KOPT-K1 (cell line): ENCODE results near the gene TBATA.

Experiments
- H3K27ac ChIP-seq: fragments of 200-600 bp; sonication (generic); 2 replicates; pipeline ENCODE4 v1.5.1; 2016; ENCODE audit warnings: antibody characterized with exemption, mild to moderate bottlenecking, low read depth, low read length; ENCODE audit not compliant: poor library complexity, severe bottlenecking
- H3K36me3 ChIP-seq: fragments of 200-600 bp; sonication (generic); 2 replicates; pipeline ENCODE4 v1.5.1; 2017; ENCODE audit warnings: antibody characterized with exemption, mild to moderate bottlenecking, low read length, moderate library complexity; ENCODE audit not compliant: insufficient read depth
- H3K9me3 ChIP-seq: fragments of 200-600 bp; sonication (generic); 2 replicates; pipeline ENCODE4 v1.5.1; 2017; ENCODE audit warnings: antibody characterized with exemption, low read length, mild to moderate bottlenecking; ENCODE audit not compliant: insufficient read depth, poor library complexity, severe bottlenecking

Gene TBATA

DNA sequence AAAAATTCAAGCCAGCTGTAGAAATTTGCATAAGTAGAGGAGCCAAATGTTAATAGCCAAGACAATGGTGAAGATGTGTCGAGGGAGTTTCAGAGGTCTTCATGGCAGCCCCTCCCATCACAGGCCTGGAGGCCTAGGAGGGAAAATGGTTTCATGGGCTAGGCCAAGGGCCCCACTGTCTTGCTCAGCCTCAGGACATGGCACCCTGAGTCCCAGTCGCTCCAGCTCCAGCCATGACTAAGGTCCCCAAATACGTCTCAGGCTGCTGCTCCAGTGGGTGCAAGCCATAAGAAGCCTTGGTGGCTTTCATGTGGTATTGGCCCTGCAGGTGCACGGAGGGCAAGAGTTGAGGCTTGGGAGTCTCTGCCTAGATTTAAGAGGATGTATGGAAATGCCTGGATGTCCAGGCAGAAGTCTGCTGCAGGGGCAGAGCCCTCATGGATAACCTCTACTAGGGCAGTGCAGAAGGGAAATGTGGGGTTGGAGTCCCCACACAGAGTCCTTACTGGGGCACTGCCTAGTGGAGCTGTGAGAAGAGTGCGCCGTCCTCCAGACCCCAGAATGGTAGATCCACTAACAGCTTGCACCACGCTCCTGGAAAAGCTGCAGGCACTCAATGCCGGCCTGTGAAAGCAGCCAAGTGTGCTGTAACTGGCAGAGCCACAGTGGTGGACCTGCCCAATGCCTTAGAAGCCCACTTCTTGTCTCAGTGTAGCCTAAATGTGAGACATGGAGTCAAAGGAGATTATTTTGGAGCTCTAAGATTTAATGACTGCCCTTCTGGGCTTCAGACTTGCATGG is 19.2 kb downstream of the TBATA start:
- Histone ChIP-seq H3K36me3 (no peaks in the 10 kb centered on the region), H3K9me3 (peaks cover 19% of the 10 kb centered on the region), H3K27ac (no peak overlapping the region)

DNA sequence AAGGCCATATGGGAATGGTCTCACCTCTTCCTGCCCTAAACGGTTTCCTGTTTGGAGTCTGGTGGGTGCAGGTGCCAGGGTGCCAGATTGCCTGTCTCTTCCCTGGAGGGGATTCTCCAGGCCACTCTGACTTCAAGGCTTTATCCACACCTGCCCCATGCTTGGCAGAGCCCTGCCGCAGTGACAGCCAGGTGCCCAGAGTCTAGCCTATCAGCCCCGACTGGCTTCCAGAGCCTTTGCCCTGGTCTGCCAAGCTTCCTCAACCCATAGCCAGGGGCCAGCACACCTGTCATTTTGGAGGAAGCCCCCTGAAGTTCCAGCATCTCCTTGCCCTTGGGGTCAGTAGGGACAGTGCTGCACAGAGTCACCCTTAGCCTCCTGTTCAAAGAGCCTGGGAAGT is 21.6 kb downstream of the TBATA start:
- Histone ChIP-seq H3K9me3 (peaks cover 19% of the 10 kb centered on the region), H3K27ac (no peak overlapping the region), H3K36me3 (no peaks in the 10 kb centered on the region)

DNA sequence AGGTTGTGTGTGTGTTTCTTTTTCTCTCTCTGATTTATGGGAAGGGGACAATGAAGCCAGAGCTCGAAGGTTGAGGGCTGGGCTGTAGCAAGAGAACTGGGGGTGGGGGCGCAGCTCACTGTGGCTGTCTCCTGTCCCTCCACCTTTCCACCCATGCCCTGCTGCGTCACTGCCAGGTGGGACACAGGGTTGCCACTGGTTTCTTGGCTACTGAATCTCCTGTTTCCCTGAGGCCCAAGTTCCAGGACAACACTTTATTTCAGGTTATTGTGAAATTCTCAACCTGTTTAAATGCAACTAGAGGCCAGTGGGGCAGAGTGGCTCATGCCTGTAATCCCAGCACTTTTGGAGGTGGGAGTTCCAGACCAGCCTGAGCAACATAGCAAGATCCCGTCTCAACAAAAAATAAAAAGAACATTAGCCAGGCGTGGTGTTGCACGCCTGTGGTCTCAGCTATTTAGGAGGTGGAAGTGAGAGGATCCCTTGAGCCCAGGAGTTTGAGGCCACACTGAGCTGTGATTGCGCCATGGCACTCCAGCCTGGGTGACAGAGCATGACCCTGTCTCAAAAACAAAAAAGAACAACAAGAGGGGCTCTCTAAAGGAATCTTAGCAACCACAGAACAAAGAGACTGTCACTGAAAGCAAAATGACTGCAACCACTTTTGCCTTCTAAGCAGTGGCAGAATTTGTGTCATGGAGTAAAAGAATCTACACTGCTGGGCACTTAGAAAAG is 22.6 kb downstream of the TBATA start:
- H3K36me3 ChIP-seq: no peaks in the 10 kb centered on the region
- H3K27ac ChIP-seq: no peak overlapping the region
- peaks cover 19% of the 10 kb centered on the region for H3K9me3 ChIP-seq

DNA sequence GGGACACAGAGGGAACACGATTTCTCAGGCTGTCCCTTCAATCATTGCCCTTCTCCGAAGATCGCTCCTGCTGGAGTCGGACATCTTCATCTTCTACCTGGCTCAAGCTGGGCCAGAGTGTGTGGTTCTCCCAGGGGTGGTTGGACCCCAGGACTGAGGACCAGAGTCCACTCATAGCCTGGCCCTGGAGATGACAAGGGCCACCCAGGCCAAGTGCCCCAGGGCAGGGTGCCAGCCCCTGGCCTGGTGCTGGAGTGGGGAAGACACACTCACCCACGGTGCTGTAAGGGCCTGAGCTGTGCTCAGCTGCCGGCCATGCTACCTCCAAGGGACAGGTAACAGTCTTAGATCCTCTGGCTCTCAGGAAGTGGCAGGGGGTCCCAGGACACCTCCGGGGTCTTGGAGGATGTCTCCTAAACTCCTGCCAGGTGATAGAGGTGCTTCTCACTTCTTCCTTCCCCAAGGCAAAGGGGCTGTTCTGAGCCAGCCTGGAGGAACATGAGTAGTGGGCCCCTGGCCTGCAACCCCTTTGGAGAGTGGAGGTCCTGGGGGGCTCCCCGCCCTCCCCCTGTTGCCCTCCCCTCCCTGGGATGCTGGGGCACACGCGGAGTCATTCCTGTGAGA is 23.3 kb downstream of the TBATA start:
- Histone ChIP-seq H3K36me3 (no peaks in the 10 kb centered on the region), H3K27ac (no peak overlapping the region), H3K9me3 (peaks cover 18% of the 10 kb centered on the region)

DNA sequence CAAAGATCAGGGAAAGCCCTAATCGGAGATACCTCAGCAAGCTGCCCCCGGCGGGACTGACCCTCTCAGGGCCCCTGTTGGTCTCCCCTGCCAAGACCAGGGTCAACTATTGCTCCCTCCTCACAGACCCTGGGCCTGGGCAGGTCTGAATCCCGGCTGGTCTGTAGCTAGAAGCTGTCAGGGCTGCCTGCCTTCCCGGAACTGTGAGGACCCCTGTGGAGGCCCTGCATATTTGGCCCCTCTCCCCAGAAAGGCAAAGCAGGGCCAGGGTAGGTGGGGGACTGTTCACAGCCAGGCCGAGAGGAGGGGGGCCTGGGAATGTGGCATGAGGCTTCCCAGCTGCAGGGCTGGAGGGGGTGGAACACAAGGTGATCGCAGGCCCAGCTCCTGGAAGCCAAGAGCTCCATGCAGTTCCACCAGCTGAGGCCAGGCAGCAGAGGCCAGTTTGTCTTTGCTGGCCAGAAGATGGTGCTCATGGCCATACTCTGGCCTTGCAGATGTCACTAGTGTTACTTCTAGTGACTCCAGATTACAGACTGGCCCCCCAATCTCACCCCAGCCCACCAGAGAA is 24.1 kb downstream of the TBATA start:
- Histone ChIP-seq H3K36me3 (no peaks in the 10 kb centered on the region), H3K27ac (no peak overlapping the region), H3K9me3 (peaks cover 11% of the 10 kb centered on the region)

DNA sequence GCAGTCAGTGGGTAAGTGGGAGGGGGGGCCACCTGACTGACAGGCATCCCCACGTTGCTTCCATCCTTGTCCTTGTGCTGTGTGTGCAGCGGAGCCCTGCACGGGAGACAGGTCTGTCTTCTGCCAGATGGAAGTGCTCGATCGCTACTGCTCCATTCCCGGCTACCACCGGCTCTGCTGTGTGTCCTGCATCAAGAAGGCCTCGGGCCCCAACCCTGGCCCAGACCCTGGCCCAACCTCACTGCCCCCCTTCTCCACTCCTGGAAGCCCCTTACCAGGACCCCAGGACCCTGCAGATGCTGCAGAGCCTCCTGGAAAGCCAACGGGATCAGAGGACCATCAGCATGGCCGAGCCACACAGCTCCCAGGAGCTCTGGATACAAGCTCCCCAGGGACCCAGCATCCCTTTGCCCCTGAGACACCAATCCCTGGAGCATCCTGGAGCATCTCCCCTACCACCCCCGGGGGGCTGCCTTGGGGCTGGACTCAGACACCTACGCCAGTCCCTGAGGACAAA is 24.8 kb downstream of the TBATA start:
- no peak overlapping the region for H3K27ac ChIP-seq
- no peaks in the 10 kb centered on the region for H3K36me3 ChIP-seq
- H3K9me3 ChIP-seq: peaks cover 3% of the 10 kb centered on the region

DNA sequence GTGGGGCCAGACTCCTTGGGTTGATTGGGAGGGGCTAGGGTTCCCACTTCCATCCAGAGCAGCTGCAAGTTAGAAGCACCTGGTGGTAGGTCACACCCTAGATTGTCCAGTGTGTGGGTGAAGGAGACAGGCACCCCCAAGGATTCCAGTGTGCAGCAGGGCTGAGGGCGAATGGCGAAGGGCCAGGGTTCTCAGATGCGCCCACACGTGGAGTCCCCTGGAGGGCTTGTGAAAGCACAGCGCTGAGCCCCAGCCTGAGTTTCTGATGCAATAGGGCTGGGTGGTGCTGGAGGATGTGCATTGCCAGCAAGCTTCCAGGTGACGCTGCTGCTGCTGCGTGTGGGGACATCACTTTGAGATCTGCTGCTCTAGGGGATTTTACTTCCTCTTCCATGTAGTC is 25.4 kb downstream of the TBATA start:
- Histone ChIP-seq H3K36me3 (no peaks in the 10 kb centered on the region), H3K27ac (no peak overlapping the region)

DNA sequence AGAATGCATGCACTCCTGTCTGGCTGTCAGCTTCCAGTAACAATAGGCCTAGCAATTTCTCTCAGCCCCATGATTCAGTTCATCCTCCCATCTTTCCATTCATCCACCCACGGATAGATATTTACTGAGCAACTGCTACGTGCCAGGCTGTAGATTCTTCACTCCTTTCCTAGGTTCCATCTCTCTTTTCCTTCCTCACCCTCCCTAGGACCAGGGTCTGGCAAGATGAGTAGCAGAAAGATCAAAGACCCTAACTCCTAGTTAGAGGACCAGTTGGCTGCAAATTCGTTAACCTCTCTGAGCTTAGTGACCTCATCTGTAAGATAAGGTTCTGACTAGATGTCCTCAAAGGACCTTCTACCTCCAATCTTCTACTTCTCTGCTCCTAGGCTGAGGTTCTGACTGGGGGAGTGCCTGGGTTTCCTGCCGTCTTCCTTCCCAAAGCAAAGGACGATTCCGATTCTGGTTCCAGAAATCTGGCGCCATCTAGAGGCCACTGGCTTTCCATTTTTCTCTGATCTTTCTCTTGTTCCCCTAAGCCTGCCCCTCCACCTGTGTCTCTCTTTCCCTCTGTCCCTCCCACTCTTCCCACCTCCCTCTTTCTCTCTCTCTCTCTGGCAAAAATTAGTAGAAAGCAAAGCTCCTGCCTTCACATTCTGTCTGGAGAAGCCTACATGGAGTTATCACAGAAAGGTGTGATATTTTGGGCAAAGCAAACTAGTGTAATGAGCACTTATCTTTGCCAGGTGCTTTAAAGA is 26.2 kb downstream of the TBATA start:
- Histone ChIP-seq H3K9me3 (no peaks in the 10 kb centered on the region), H3K27ac (no peak overlapping the region), H3K36me3 (no peaks in the 10 kb centered on the region)

More for the DNA sequence above, 25.4 kb downstream of the TBATA start:
- no peaks in the 10 kb centered on the region for H3K9me3 ChIP-seq

DNA sequence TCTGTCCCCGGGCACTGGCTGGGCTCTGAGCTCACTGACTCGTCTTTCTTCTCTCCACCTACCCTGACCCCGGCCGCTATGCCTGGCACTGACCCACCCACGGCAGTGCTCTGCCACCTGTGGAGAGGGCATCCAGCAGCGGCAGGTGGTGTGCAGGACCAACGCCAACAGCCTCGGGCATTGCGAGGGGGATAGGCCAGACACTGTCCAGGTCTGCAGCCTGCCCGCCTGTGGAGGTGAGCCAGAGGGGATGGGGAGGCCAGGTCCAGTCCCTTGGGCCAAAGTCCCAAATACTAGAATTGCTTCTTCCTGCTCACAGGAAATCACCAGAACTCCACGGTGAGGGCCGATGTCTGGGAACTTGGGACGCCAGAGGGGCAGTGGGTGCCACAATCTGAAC is 27.3 kb downstream of the TBATA start:
- Histone ChIP-seq H3K9me3 (no peaks in the 10 kb centered on the region), H3K27ac (no peak overlapping the region), H3K36me3 (no peaks in the 10 kb centered on the region)

DNA sequence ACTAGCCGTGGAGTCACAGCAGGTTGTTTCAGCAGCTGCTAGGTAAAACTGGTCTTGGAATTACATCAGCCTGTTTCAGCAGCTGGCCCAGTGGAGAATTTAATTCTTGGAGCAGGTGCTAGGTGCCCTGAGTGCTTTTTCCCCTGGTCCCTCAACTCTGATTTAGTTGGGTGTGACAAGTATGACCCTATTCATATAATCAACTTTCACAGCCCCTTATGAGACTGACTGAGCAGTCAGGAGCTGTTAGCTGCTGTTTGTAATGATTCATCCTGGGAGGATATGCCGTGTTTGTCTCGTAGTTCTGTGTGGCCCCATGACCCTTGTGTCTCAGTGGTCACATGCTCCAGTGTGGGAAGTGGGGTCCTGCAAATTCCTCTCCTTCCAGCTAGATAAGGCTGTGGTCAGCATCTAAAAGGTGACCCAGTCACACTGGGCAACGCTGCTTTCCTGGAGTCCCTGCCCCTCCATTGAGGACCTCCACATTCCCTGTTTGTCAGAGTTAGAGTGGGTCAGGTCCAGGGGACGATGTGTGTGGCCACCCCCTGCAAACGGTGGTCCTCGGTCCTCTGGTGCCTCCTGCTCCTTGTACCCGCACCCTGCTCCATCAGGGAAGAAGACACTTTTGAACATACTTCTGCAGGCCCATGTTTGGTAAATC is 28.3 kb downstream of the TBATA start:
- no peaks in the 10 kb centered on the region for H3K36me3 ChIP-seq
- no peak overlapping the region for H3K27ac ChIP-seq
- no peaks in the 10 kb centered on the region for H3K9me3 ChIP-seq

DNA sequence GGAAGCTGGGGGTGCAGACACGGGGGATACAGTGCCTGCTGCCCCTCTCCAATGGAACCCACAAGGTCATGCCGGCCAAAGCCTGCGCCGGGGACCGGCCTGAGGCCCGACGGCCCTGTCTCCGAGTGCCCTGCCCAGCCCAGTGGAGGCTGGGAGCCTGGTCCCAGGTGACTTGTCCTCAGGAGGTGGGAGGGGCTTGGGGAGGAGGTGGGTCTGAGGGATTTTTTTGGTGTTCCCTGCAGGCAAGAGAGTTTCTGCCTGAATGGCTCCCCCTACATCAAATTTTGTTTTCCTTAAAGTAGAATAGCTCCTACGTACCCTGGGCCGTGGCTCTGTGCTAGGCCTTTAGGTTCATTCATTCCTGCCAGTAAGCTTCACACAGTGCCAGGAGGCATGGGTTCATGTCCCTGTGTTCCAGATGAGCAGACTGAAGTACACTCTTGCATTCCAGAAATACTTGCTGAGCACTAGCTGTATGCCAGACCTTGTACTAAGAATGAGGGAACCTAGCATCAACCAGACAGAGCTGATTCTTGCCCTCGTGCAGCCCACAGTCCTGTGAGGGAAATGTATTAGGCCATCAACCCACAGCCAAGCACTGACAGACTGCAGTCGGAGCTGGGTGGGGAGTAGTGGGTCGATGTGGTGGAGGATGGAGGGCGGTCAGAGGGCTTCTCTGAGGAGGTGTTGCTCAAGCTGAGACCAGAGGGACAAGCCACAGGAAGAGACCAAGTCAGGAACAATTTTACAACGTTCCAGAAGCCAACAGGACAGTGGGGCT is 31.1 kb downstream of the TBATA start:
- Histone ChIP-seq H3K36me3 (no peaks in the 10 kb centered on the region), H3K27ac (no peak overlapping the region), H3K9me3 (no peaks in the 10 kb centered on the region)

DNA sequence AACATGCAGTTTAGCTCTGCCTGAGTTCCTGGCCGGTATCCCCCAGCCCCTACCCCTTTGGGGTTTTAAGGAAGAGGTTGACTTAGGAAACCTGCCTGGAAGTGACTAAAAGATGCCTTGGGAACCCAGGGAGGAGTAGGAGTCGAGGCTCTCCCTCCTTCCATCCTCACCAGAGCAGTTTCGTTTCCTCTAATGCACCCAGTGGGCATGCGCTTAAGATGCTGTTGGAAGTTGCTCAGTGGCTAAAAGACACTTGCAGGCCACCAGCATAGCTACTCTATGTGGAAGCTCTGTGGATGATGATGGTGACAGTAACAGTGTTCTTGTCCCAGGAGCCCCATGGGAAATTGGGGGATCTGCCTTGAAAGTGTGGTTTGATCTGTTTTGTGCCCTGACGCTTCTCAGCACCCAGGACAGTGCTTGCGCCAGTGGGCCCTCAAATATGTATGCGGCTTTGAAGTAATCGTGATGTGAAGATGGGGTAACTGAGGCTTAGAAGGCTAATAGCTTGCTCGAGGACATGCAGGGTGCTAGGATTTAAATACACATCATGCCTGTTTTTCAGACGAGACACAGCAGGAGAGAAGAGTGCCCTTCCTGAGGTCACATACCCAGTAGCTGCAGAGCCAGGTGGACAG is 32.0 kb downstream of the TBATA start:
- no peaks in the 10 kb centered on the region for H3K36me3 ChIP-seq
- no peak overlapping the region for H3K27ac ChIP-seq
- H3K9me3 ChIP-seq: no peaks in the 10 kb centered on the region

DNA sequence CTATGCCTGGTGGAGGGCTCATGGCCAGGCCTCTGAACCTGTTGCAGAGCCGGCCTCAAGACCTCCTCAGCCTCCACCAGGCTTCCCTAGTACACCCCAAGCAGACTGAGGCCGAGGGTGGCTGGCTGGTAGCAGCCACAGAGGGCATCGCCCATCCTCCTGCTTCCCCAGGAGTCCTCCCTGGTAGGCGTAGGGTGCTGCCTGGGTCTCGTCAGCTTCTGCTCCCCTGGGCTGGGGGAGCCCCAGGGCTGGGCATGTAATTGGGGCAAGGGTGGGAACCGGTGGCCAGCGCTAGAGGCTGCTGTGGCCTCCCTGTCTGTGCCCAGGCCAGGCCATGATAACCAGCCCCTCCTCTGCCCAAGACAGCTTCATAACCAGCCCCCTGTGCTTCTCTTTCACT is 32.6 kb downstream of the TBATA start:
- H3K36me3 ChIP-seq: no peaks in the 10 kb centered on the region
- no peaks in the 10 kb centered on the region for H3K9me3 ChIP-seq

More for the DNA sequence above, 32.6 kb downstream of the TBATA start:
- no peak overlapping the region for H3K27ac ChIP-seq
